Hepatocyte (in vitro differentiated cells): ENCODE data around the gene CCM2. TPM values are rescaled to one million over a fixed set of nuclear protein-coding genes. Genes with fewer than 3 reads are reported as not detected.

ENCODE experiments used
- DNase-seq: peaks from one replicate; pipeline ENCODE4 v3.0.0-alpha.2; 2016; ENCODE audit warnings: low spot score
- H2AFZ ChIP-seq: fragments of 200-600 bp; sonication (generic); 2 replicates; pipeline ENCODE4 v1.6.0; 2016; ENCODE audit warnings: antibody characterized with exemption, mild to moderate bottlenecking
- H3K27ac ChIP-seq: fragments of 200-600 bp; sonication (generic); 2 replicates; pipeline ENCODE4 v1.5.1; 2016; ENCODE audit warnings: mild to moderate bottlenecking
- H3K27me3 ChIP-seq: fragments of 200-600 bp; sonication (generic); 2 replicates; pipeline ENCODE4 v1.6.1; 2016
- H3K36me3 ChIP-seq: fragments of 200-600 bp; sonication (generic); replicated peaks from 2 replicates; pipeline ENCODE4 v1.5.1; 2016; ENCODE audit warnings: low read depth; ENCODE audit not compliant: insufficient read depth
- H3K4me1 ChIP-seq: fragments of 200-600 bp; sonication (generic); 2 replicates; pipeline ENCODE4 v1.5.1; 2016; ENCODE audit warnings: mild to moderate bottlenecking, moderate library complexity; ENCODE audit not compliant: insufficient read depth
- H3K4me2 ChIP-seq: fragments of 200-600 bp; sonication (generic); 2 replicates; pipeline ENCODE4 v1.6.0; 2016
- H3K4me3 ChIP-seq: fragments of 200-600 bp; sonication (generic); 2 replicates; pipeline ENCODE4 v1.5.1; 2016; ENCODE audit warnings: mild to moderate bottlenecking
- H3K79me2 ChIP-seq: fragments of 200-600 bp; sonication (generic); 2 replicates; pipeline ENCODE4 v1.6.0; 2017; ENCODE audit warnings: mild to moderate bottlenecking
- H3K9me2 ChIP-seq: fragments of 200-600 bp; sonication (generic); replicated peaks from 2 replicates; pipeline ENCODE4 v1.6.0; 2017; ENCODE audit warnings: mild to moderate bottlenecking; ENCODE audit not compliant: insufficient read depth
- H3K9me3 ChIP-seq: fragments of 200-600 bp; sonication (generic); 2 replicates; pipeline ENCODE4 v1.5.1; 2016; ENCODE audit warnings: low read depth, mild to moderate bottlenecking
- H4K20me1 ChIP-seq: fragments of 200-600 bp; sonication (generic); 2 replicates; pipeline ENCODE4 v1.6.0; 2016; ENCODE audit warnings: mild to moderate bottlenecking; ENCODE audit not compliant: insufficient read depth, poor library complexity, severe bottlenecking
- CTCF ChIP-seq: fragments of 200-600 bp; sonication (generic); IDR thresholded peaks from 2 replicates; pipeline ENCODE4 v1.5.1; 2016; ENCODE audit warnings: antibody characterized with exemption, mild to moderate bottlenecking; ENCODE audit not compliant: poor library complexity
- EZH2 ChIP-seq: fragments of 200-600 bp; sonication (generic); IDR thresholded peaks from 2 replicates; pipeline ENCODE4 v1.6.1; 2016; ENCODE audit warnings: antibody characterized with exemption, mild to moderate bottlenecking, borderline replicate concordance
- EZH2phosphoT487 ChIP-seq: fragments of 200-600 bp; sonication (generic); IDR thresholded peaks from one replicate; pipeline ENCODE4 v1.6.1; 2018; ENCODE audit warnings: antibody characterized with exemption, mild to moderate bottlenecking, low read depth, moderate library complexity; ENCODE audit not compliant: unreplicated experiment, severe bottlenecking
- WGBS: methylation state at CpG from one replicate; pipeline ENCODE4 v1.1.6; 2016; ENCODE audit warnings: low lambda C conversion rate; ENCODE audit errors: missing lambda C conversion rate; 5-methylcytosine and 5-hydroxymethylcytosine counted together
- polyA plus RNA-seq: library from polyadenylated mRNA; unstranded; fragments of >200 nt; fragmentation: Nextera tagmentation; extraction: Ambion mirVana; gene quantifications from 2 replicates; pipeline ENCODE4 v1.2.1, GENCODE V29; 2016
- total RNA-seq: library from RNA; depleted of rRNA; stranded (reverse); fragments of >200 nt; gene quantifications from 2 replicates; pipeline ENCODE4 v1.2.3, GENCODE V29; 2014

Gene CCM2
- total and polyA plus RNA-seq, 2 experiments from 2014 or later = 32.2 to 57.1 TPM

DNA sequence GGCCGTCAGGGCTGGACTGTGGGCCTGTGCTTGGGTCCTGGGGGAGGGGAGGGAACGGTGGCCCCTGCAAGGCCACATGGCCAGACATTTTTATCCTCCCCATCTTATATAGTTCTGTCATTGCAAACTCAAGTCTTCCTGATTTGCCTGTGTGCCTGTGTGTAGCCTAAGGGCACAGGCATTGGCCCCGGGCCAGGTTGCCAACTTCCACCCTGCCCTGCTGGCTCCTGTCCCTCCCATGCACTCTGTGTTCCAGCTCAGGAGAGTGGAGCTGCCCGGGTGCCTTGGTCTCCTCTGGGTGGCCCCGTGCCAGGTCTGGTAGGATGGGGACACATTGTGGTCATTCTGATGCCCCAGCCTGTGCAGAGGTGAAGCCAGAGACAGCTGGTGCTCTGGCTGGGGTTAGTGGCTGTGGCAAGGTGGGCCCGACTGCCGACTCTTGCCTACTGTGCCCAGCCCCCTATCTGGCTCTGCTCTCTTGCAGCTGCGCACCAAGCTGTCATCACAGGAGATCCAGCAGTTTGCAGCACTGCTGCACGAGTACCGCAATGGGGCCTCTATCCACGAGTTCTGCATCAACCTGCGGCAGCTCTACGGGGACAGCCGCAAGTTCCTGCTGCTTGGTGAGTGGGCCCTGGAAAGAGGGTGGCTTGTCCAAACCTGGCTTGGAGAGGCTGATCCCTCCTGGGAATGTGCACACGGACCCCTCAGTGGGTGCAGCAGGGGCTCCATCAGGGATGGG lies 74.0 kb downstream of the CCM2 start:
- Histone ChIP-seq H3K36me3 (no peaks in the 10 kb centered on the region), H3K9me2 (no peaks in the 10 kb centered on the region), H3K4me1 (no peaks in the 10 kb centered on the region), H3K4me3 (no peak overlapping the region), H3K4me2 (no peak overlapping the region), H2AFZ (no peak overlapping the region), H4K20me1 (no peaks in the 10 kb centered on the region), H3K27ac (no peak overlapping the region), H3K79me2 (no peaks in the 10 kb centered on the region), H3K9me3 (no peaks in the 10 kb centered on the region), H3K27me3 (no peaks in the 10 kb centered on the region)
- DNase-seq = no peak
- TF ChIP-seq CTCF = no peak
- TF ChIP-seq EZH2 = no peak
- TF ChIP-seq EZH2phosphoT487 = no peak
- WGBS = 92% methylated on average over 14 of the region's 15 CpGs

DNA sequence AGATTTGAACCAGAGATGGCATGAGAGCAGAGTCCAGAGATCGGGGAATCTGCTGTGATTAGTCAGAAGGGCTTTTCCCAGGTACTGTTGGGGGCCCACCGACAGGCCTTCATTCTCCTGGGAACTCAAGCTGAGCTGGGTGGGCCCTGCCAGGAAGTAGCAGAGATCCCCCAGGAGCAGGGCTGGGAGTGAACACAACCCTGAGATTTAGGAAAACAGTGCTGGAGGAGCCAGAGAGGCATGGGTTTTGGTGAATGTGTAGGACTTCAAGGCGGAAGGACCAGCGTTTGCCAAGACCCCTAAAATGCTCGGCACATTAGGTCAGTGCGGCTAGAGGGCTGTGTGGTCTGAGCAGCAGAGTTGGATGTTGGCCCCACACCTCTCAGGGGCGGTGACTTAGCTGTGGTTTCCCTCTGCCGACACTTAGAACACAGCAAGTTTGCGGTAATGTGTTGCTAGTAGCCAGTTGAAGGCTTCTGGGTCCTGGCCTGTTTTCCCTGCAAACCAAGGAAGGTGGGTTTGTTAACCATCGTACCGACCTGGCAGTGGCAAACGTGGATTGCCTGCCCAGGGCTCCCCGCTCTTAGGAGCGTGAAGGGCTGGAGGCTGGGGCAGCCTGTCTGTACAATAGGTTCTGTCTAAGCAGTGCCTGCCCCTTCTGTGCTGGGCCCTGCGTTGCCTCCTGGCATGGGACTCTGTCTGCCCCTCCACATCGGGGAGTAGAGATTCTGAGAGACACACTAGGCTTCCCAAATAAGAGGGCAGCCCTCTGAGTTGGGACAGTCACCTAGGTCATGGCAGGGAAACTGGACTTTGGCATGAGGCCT lies 74.7 kb downstream of the CCM2 start:
- no peak overlapping the region for H3K27ac ChIP-seq

GRCh38 chr7:45075355-45075644 lies 75.3 kb downstream of the CCM2 start:
- no peak for DNase-seq
- Histone ChIP-seq H3K36me3 (no peaks in the 10 kb centered on the region), H3K4me1 (no peaks in the 10 kb centered on the region), H3K9me2 (no peaks in the 10 kb centered on the region), H4K20me1 (no peaks in the 10 kb centered on the region), H3K27me3 (no peaks in the 10 kb centered on the region), H3K27ac (no peak overlapping the region), H3K4me2 (no peak overlapping the region), H3K4me3 (no peak overlapping the region), H2AFZ (no peak overlapping the region), H3K79me2 (no peaks in the 10 kb centered on the region), H3K9me3 (no peaks in the 10 kb centered on the region)
- TF ChIP-seq CTCF (no peak), EZH2phosphoT487 (no peak), EZH2 (no peak)
- WGBS = 94% methylated on average over 1 of the region's 1 CpG

More for the DNA sequence above, 74.7 kb downstream of the CCM2 start:
- 92% methylated on average over 16 of the region's 16 CpGs for WGBS
- Histone ChIP-seq H3K9me3 (no peaks in the 10 kb centered on the region), H4K20me1 (no peaks in the 10 kb centered on the region), H3K4me1 (no peaks in the 10 kb centered on the region), H3K4me3 (no peak overlapping the region), H2AFZ (no peak overlapping the region), H3K79me2 (no peaks in the 10 kb centered on the region), H3K27me3 (no peaks in the 10 kb centered on the region), H3K9me2 (no peaks in the 10 kb centered on the region), H3K4me2 (no peak overlapping the region), H3K36me3 (no peaks in the 10 kb centered on the region)
- TF ChIP-seq EZH2phosphoT487 (no peak), CTCF (no peak), EZH2 (no peak)
- no peak for DNase-seq
